GM23338 (cell line): ENCODE data around the gene UXS1. TPM values are rescaled to one million over a fixed set of nuclear protein-coding genes. Genes with fewer than 3 reads are reported as not detected.
A peak's percentile ranks its signal among the peaks of the same experiment; 100 is the strongest.

Experiments used
- ATAC-seq: fragments of 200-7000 bp; cut with Tn5 transposase; 3 replicates; pipeline ENCODE4 v1.9.1; 2020
- DNase-seq: peaks from one replicate; pipeline ENCODE4 v3.0.0-alpha.2; 2015; ENCODE audit warnings: low spot score
- H2AFZ ChIP-seq: fragments of 200-600 bp; sonication (generic); 2 replicates; pipeline ENCODE4 v1.8.0; 2016; ENCODE audit warnings: antibody characterized with exemption, mild to moderate bottlenecking, moderate library complexity
- H3F3A ChIP-seq: fragments of 200-600 bp; sonication (generic); replicated peaks from 2 replicates; pipeline ENCODE4 v1.8.0; 2017; ENCODE audit warnings: antibody characterized with exemption, mixed run types, low read depth
- H3K27ac ChIP-seq: fragments of 200-600 bp; sonication (generic); 2 replicates; pipeline ENCODE4 v1.6.1; 2016; ENCODE audit warnings: low read depth
- H3K27me3 ChIP-seq: fragments of 200-600 bp; sonication (generic); 2 replicates; pipeline ENCODE4 v1.8.0; 2016; ENCODE audit warnings: mild to moderate bottlenecking, mixed run types, moderate library complexity; ENCODE audit not compliant: insufficient read depth
- H3K36me3 ChIP-seq: fragments of 200-600 bp; sonication (generic); 2 replicates; pipeline ENCODE4 v1.8.0; 2016; ENCODE audit warnings: mild to moderate bottlenecking; ENCODE audit not compliant: insufficient read depth
- H3K4me1 ChIP-seq: fragments of 200-600 bp; sonication (generic); 2 replicates; pipeline ENCODE4 v1.8.0; 2016; ENCODE audit warnings: mild to moderate bottlenecking, moderate library complexity; ENCODE audit not compliant: insufficient read depth
- H3K4me2 ChIP-seq: fragments of 200-600 bp; sonication (generic); 2 replicates; pipeline ENCODE4 v1.7.1; 2017; ENCODE audit warnings: mixed run types
- H3K4me3 ChIP-seq: fragments of 200-600 bp; sonication (generic); 2 replicates; pipeline ENCODE4 v1.6.1; 2016; ENCODE audit warnings: mixed run types
- H3K79me2 ChIP-seq: fragments of 200-600 bp; sonication (generic); replicated peaks from 2 replicates; pipeline ENCODE4 v1.8.0; 2017; ENCODE audit warnings: mild to moderate bottlenecking; ENCODE audit not compliant: insufficient read depth
- H3K9me2 ChIP-seq: fragments of 200-600 bp; sonication (generic); 2 replicates; pipeline ENCODE4 v1.8.0; 2017; ENCODE audit not compliant: insufficient read depth
- H4K20me1 ChIP-seq: fragments of 200-600 bp; sonication (generic); replicated peaks from 2 replicates; pipeline ENCODE4 v1.8.0; 2017; ENCODE audit warnings: mild to moderate bottlenecking; ENCODE audit not compliant: insufficient read depth
- H3K27ac Mint-ChIP-seq: 2 replicates; pipeline ENCODE4 v1.8.0; 2020; ENCODE audit warnings: inconsistent platforms, mild to moderate bottlenecking, moderate library complexity, mixed read lengths
- H3K27me3 Mint-ChIP-seq: 3 replicates; pipeline ENCODE4 v1.8.0; 2022; ENCODE audit warnings: low read depth, mild to moderate bottlenecking, moderate library complexity, mixed read lengths, inconsistent platforms; ENCODE audit not compliant: insufficient read depth, poor library complexity
- H3K36me3 Mint-ChIP-seq: 3 replicates; pipeline ENCODE4 v1.8.0; 2021; ENCODE audit warnings: low read depth, mild to moderate bottlenecking, inconsistent platforms, moderate library complexity, mixed read lengths
- H3K4me1 Mint-ChIP-seq: 3 replicates; pipeline ENCODE4 v1.8.0; 2020; ENCODE audit warnings: mild to moderate bottlenecking, inconsistent platforms, mixed read lengths
- H3K4me3 Mint-ChIP-seq: 3 replicates; pipeline ENCODE4 v1.8.0; 2021; ENCODE audit warnings: moderate library complexity, mild to moderate bottlenecking, inconsistent platforms, mixed read lengths
- H3K9me3 Mint-ChIP-seq: 3 replicates; pipeline ENCODE4 v1.8.0; 2020; ENCODE audit warnings: moderate library complexity, mild to moderate bottlenecking, inconsistent platforms, mixed read lengths
- CREB1 ChIP-seq: fragments of 250-450 bp; sonication (Bioruptor Pico); IDR thresholded peaks from 2 replicates; pipeline ENCODE4 v1.5.0; 2020; ENCODE audit warnings: low read depth, mild to moderate bottlenecking, moderate library complexity
- EZH2phosphoT487 ChIP-seq: fragments of 200-600 bp; sonication (generic); IDR thresholded peaks from one replicate; pipeline ENCODE4 v1.8.1; 2018; ENCODE audit warnings: antibody characterized with exemption; ENCODE audit not compliant: unreplicated experiment
- JUNB ChIP-seq: IDR thresholded peaks from one replicate; pipeline ENCODE4 v1.6.1; 2016; ENCODE audit warnings: antibody characterized with exemption; ENCODE audit not compliant: unreplicated experiment
- NANOG ChIP-seq: IDR thresholded peaks from 2 replicates; pipeline ENCODE4 v1.6.1; 2016; ENCODE audit warnings: antibody characterized with exemption, borderline replicate concordance
- POLR2AphosphoS5 ChIP-seq: IDR thresholded peaks from 2 replicates; pipeline ENCODE4 v1.6.1; 2016; ENCODE audit warnings: antibody characterized with exemption, low read depth
- polyA plus RNA-seq: library from polyadenylated mRNA; unstranded; fragments of >200 nt; fragmentation: Nextera tagmentation; extraction: Ambion mirVana; gene quantifications from 2 replicates; pipeline ENCODE4 v1.2.1, GENCODE V29; 2016
- total RNA-seq: library from RNA; depleted of rRNA; stranded (reverse); fragments of >200 nt; shearing (Covaris generic); gene quantifications from 2 replicates; pipeline ENCODE4 v1.2.3, GENCODE V29; 2014
- TF ChIP-seq, protein P1 (sequence below), 2 experiments: fragments of 200-600 bp in 1 of 2; sonication (generic) in 1 of 2; conservative IDR thresholded peaks; 2 replicates each; pipeline versions ENCODE4 v1.5.1 to v1.6.1; 2016 to 2017; ENCODE audit warnings: antibody characterized with exemption in 2 of 2, low read depth in 2 of 2, mild to moderate bottlenecking in 2 of 2, moderate library complexity in 1 of 2
- TF ChIP-seq, protein P2 (sequence below): fragments of 250-450 bp; sonication (Bioruptor Pico); IDR thresholded peaks from 2 replicates; pipeline ENCODE4 v1.5.0; 2020; ENCODE audit warnings: mild to moderate bottlenecking, moderate library complexity

Gene UXS1
- total and polyA plus RNA-seq, 2 experiments from 2014 or later: 48.7 to 131 TPM

DNA sequence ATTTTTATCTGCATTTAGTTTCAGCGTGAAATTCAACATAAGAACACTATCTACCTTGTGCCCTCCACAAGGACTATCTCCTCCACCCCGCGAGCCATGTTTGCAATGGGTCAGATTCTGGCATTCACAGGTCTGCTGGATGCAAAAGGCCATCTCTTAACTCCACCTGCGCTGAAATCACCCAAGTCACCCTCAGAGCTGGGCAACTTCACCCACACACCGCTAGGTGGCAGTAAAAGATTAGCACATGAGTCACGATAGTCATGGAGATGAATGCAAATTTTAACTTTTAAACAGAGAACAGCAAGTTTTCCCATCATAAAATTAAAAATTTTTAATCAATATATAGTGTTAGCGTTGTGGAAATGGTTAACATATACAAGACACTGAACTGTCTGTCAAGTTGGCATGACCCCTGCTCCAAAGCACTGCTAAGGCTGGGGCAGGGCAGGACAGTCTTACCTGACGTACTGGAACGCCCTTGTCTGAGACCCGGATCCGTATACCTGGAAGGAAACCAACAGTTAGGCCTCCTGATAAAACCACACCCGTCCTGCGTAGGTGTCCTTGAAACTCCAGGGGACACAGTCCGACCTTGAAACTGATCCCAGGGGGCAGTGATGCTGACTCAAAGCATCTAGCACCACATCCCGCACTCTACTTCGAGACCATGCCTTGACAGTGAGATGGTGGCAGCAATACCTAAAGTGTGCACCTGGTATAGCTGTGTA, 89.6 kb downstream of the UXS1 start:
- Histone ChIP-seq H3K36me3 (peaks cover 2% of the 10 kb centered on the region; the same call in 1 of the 2 replicates), H3K79me2 (no peaks in the 10 kb centered on the region), H3K27ac (no peak overlapping the region), H3F3A (no peaks in the 10 kb centered on the region), H3K27me3 (no peaks in the 10 kb centered on the region), H2AFZ (no peak overlapping the region), H3K4me1 (no peaks in the 10 kb centered on the region), H3K9me2 (no peaks in the 10 kb centered on the region), H4K20me1 (peaks cover 9% of the 10 kb centered on the region), H3K4me2 (no peak overlapping the region), H3K4me3 (no peak overlapping the region)
- TF ChIP-seq, protein P1, sequence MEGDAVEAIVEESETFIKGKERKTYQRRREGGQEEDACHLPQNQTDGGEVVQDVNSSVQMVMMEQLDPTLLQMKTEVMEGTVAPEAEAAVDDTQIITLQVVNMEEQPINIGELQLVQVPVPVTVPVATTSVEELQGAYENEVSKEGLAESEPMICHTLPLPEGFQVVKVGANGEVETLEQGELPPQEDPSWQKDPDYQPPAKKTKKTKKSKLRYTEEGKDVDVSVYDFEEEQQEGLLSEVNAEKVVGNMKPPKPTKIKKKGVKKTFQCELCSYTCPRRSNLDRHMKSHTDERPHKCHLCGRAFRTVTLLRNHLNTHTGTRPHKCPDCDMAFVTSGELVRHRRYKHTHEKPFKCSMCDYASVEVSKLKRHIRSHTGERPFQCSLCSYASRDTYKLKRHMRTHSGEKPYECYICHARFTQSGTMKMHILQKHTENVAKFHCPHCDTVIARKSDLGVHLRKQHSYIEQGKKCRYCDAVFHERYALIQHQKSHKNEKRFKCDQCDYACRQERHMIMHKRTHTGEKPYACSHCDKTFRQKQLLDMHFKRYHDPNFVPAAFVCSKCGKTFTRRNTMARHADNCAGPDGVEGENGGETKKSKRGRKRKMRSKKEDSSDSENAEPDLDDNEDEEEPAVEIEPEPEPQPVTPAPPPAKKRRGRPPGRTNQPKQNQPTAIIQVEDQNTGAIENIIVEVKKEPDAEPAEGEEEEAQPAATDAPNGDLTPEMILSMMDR (conservative IDR thresholded peaks at IDR 0.05; ENCODE audit: low read depth in 2 of 2): peak; percentile 89 to 99
- no peak for TF ChIP-seq CREB1 (CRISPR knock-in tag)
- TF ChIP-seq POLR2AphosphoS5: no peak
- TF ChIP-seq, protein P2, sequence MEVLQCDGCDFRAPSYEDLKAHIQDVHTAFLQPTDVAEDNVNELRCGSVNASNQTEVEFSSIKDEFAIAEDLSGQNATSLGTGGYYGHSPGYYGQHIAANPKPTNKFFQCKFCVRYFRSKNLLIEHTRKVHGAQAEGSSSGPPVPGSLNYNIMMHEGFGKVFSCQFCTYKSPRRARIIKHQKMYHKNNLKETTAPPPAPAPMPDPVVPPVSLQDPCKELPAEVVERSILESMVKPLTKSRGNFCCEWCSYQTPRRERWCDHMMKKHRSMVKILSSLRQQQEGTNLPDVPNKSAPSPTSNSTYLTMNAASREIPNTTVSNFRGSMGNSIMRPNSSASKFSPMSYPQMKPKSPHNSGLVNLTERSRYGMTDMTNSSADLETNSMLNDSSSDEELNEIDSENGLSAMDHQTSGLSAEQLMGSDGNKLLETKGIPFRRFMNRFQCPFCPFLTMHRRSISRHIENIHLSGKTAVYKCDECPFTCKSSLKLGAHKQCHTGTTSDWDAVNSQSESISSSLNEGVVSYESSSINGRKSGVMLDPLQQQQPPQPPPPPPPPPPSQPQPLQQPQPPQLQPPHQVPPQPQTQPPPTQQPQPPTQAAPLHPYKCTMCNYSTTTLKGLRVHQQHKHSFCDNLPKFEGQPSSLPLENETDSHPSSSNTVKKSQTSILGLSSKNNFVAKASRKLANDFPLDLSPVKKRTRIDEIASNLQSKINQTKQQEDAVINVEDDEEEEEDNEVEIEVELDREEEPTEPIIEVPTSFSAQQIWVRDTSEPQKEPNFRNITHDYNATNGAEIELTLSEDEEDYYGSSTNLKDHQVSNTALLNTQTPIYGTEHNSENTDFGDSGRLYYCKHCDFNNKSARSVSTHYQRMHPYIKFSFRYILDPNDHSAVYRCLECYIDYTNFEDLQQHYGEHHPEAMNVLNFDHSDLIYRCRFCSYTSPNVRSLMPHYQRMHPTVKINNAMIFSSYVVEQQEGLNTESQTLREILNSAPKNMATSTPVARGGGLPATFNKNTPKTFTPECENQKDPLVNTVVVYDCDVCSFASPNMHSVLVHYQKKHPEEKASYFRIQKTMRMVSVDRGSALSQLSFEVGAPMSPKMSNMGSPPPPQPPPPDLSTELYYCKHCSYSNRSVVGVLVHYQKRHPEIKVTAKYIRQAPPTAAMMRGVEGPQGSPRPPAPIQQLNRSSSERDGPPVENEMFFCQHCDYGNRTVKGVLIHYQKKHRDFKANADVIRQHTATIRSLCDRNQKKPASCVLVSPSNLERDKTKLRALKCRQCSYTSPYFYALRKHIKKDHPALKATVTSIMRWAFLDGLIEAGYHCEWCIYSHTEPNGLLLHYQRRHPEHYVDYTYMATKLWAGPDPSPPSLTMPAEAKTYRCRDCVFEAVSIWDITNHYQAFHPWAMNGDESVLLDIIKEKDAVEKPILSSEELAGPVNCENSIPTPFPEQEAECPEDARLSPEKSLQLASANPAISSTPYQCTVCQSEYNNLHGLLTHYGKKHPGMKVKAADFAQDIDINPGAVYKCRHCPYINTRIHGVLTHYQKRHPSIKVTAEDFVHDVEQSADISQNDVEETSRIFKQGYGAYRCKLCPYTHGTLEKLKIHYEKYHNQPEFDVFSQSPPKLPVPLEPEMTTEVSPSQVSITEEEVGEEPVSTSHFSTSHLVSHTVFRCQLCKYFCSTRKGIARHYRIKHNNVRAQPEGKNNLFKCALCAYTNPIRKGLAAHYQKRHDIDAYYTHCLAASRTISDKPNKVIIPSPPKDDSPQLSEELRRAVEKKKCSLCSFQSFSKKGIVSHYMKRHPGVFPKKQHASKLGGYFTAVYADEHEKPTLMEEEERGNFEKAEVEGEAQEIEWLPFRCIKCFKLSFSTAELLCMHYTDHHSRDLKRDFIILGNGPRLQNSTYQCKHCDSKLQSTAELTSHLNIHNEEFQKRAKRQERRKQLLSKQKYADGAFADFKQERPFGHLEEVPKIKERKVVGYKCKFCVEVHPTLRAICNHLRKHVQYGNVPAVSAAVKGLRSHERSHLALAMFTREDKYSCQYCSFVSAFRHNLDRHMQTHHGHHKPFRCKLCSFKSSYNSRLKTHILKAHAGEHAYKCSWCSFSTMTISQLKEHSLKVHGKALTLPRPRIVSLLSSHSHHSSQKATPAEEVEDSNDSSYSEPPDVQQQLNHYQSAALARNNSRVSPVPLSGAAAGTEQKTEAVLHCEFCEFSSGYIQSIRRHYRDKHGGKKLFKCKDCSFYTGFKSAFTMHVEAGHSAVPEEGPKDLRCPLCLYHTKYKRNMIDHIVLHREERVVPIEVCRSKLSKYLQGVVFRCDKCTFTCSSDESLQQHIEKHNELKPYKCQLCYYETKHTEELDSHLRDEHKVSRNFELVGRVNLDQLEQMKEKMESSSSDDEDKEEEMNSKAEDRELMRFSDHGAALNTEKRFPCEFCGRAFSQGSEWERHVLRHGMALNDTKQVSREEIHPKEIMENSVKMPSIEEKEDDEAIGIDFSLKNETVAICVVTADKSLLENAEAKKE (CRISPR knock-in tag): no peak
- no peak for TF ChIP-seq JUNB
- TF ChIP-seq EZH2phosphoT487: no peak
- TF ChIP-seq NANOG: no peak
- ATAC-seq: peak; percentile 88
- Mint-ChIP-seq H3K9me3 (no peaks in the 10 kb centered on the region), H3K27ac (peak overlapping the region; percentile 67; the same call in 1 of the 2 replicates), H3K4me1 (no peaks in the 10 kb centered on the region), H3K4me3 (no peak overlapping the region), H3K27me3 (peaks cover 2% of the 10 kb centered on the region), H3K36me3 (peaks cover 25% of the 10 kb centered on the region)
- DNase-seq: peak; percentile 84
